ENCODE results near the gene ZSCAN12. TPM values are rescaled to one million over a fixed set of nuclear protein-coding genes. Genes with fewer than 3 reads are reported as not detected.

The ZSCAN12 gene
- total and polyA plus RNA-seq, 2 of the 13 experiments (the other 11 are each of a cell fraction or from before 2014, with no cell fraction given), result 2.8 to 8.9 TPM

- no peak for TF ChIP-seq HCFC1 (IDR thresholded peaks at IDR 0.05; ENCODE audit: low read depth, low read length)
- no peak for TF ChIP-seq ONECUT2 (CRISPR knock-in tag; IDR thresholded peaks at IDR 0.05)
These were observed 69.5 kb downstream of the ZSCAN12 start (continued) for GRCh38 chr6:28330041-28330440.

Small RNAs within 50 kb of the gene (small RNA-seq; reads per million reads assigned to genes)
- gene RNU2-45P (ENCODE audit: insufficient read depth in 2 of 3, insufficient read length in 3 of 3, low read depth in 2 of 3, low replicate concordance in 1 of 3), result 0 reads per million in 3 experiments

Other genes with a start within 250 kb of the ZSCAN12 start
- gene ZSCAN9, start 174.5 kb downstream of the ZSCAN12 start, total RNA-seq (2016; rRNA removed; fragmentation: Illumina TruSeq; extraction: Trizol), result 17.2 and 17.8 TPM in 2 replicates
- gene ZSCAN9, start 174.5 kb downstream of the ZSCAN12 start, polyA plus RNA-seq (2011; rRNA removed), result 14.6 and 16.3 TPM in 2 replicates
- 7.8 and 10.2 TPM in 2 replicates for gene ZKSCAN4, start 147.5 kb downstream of the ZSCAN12 start, total RNA-seq (2016; rRNA removed; fragmentation: Illumina TruSeq; extraction: Trizol)
- 2.9 and 3.4 TPM in 2 replicates for gene ZKSCAN4, start 147.5 kb downstream of the ZSCAN12 start, polyA plus RNA-seq (2011; rRNA removed)
- gene NKAPL, start 140.4 kb downstream of the ZSCAN12 start, total RNA-seq (2016; rRNA removed; fragmentation: Illumina TruSeq; extraction: Trizol), result not detected in 2 replicates
- gene NKAPL, start 140.4 kb downstream of the ZSCAN12 start, polyA plus RNA-seq (2011; rRNA removed), result not detected in 2 replicates
- gene ZSCAN26, start 132.6 kb downstream of the ZSCAN12 start, total RNA-seq (2016; rRNA removed; fragmentation: Illumina TruSeq; extraction: Trizol), result 15.6 and 18.5 TPM in 2 replicates
- 12.0 and 13.4 TPM in 2 replicates for gene ZSCAN26, start 132.6 kb downstream of the ZSCAN12 start, polyA plus RNA-seq (2011; rRNA removed)
- gene PGBD1, start 118.2 kb downstream of the ZSCAN12 start, total RNA-seq (2016; rRNA removed; fragmentation: Illumina TruSeq; extraction: Trizol), result 6.9 and 8.5 TPM in 2 replicates
- gene PGBD1, start 118.2 kb downstream of the ZSCAN12 start, polyA plus RNA-seq (2011; rRNA removed), result 3.6 and 4.3 TPM in 2 replicates
- 6.2 and 7.2 TPM in 2 replicates for gene ZSCAN31, start 63.6 kb downstream of the ZSCAN12 start, total RNA-seq (2016; rRNA removed; fragmentation: Illumina TruSeq; extraction: Trizol)
- 3.6 and 5.3 TPM in 2 replicates for gene ZSCAN31, start 63.6 kb downstream of the ZSCAN12 start, polyA plus RNA-seq (2011; rRNA removed)
- 7.4 and 8.1 TPM in 2 replicates for gene ZKSCAN3, start 49.8 kb downstream of the ZSCAN12 start, total RNA-seq (2016; rRNA removed; fragmentation: Illumina TruSeq; extraction: Trizol)
- 3.3 and 3.6 TPM in 2 replicates for gene ZKSCAN3, start 49.8 kb downstream of the ZSCAN12 start, polyA plus RNA-seq (2011; rRNA removed)
- gene ZSCAN23, start 43.7 kb upstream of the ZSCAN12 start, total RNA-seq (2016; rRNA removed; fragmentation: Illumina TruSeq; extraction: Trizol), result 0.91 and 1.2 TPM in 2 replicates
- gene ZSCAN23, start 43.7 kb upstream of the ZSCAN12 start, polyA plus RNA-seq (2011; rRNA removed), result 0.29 and 0.35 TPM in 2 replicates
- not detected in 2 replicates for gene GPX6, start 116.0 kb upstream of the ZSCAN12 start, total RNA-seq (2016; rRNA removed; fragmentation: Illumina TruSeq; extraction: Trizol)
- not detected in 2 replicates for gene GPX6, start 116.0 kb upstream of the ZSCAN12 start, polyA plus RNA-seq (2011; rRNA removed)
- not detected in 2 replicates for gene GPX5, start 126.1 kb upstream of the ZSCAN12 start, total RNA-seq (2016; rRNA removed; fragmentation: Illumina TruSeq; extraction: Trizol)
- gene GPX5, start 126.1 kb upstream of the ZSCAN12 start, polyA plus RNA-seq (2011; rRNA removed), result not detected in 2 replicates

All from HepG2 (cell line).